Smooth muscle cell (in vitro differentiated cells): ENCODE results near the gene CASP8. TPM values are rescaled to one million over a fixed set of nuclear protein-coding genes. Genes with fewer than 3 reads are reported as not detected.

Experiments used
- DNase-seq: peaks from one replicate; lab custom pipeline; 2025; ENCODE audit not compliant: unreplicated experiment; lab: John Stamatoyannopoulos, UW
- H2AFZ ChIP-seq: fragments of 200-600 bp; sonication (generic); 2 replicates; pipeline ENCODE4 v1.6.0; 2016; ENCODE audit warnings: antibody characterized with exemption, low read depth, mild to moderate bottlenecking
- H3F3A ChIP-seq: fragments of 200-600 bp; sonication (generic); 2 replicates; pipeline ENCODE4 v1.6.0; 2017; ENCODE audit warnings: antibody characterized with exemption, low read depth
- H3K27ac ChIP-seq: fragments of 200-600 bp; sonication (generic); 2 replicates; pipeline ENCODE4 v1.5.1; 2016; ENCODE audit warnings: low read depth, mild to moderate bottlenecking
- H3K27me3 ChIP-seq: fragments of 200-600 bp; sonication (generic); 2 replicates; pipeline ENCODE4 v1.6.1; 2016; ENCODE audit warnings: low read depth, mild to moderate bottlenecking
- H3K36me3 ChIP-seq: fragments of 200-600 bp; sonication (generic); 2 replicates; pipeline ENCODE4 v1.5.1; 2016; ENCODE audit warnings: low read depth
- H3K4me1 ChIP-seq: fragments of 200-600 bp; sonication (generic); 2 replicates; pipeline ENCODE4 v1.5.1; 2016; ENCODE audit warnings: low read depth
- H3K4me2 ChIP-seq: fragments of 200-600 bp; sonication (generic); 2 replicates; pipeline ENCODE4 v1.6.0; 2016; ENCODE audit warnings: mild to moderate bottlenecking
- H3K4me3 ChIP-seq: fragments of 200-600 bp; sonication (generic); 2 replicates; pipeline ENCODE4 v1.5.1; 2016; ENCODE audit warnings: mild to moderate bottlenecking
- H3K79me2 ChIP-seq: fragments of 200-600 bp; sonication (generic); 2 replicates; pipeline ENCODE4 v1.6.0; 2016; ENCODE audit warnings: low read depth, mild to moderate bottlenecking
- H3K9ac ChIP-seq: fragments of 200-600 bp; sonication (generic); 2 replicates; pipeline ENCODE4 v1.6.0; 2016; ENCODE audit warnings: low read depth
- H3K9me3 ChIP-seq: fragments of 200-600 bp; sonication (generic); replicated peaks from 2 replicates; pipeline ENCODE4 v1.5.1; 2016; ENCODE audit warnings: low read depth
- H4K20me1 ChIP-seq: fragments of 200-600 bp; sonication (generic); 2 replicates; pipeline ENCODE4 v1.6.0; 2016; ENCODE audit warnings: low read depth
- CTCF ChIP-seq: fragments of 200-600 bp; sonication (generic); IDR thresholded peaks from 2 replicates; pipeline ENCODE4 v1.5.1; 2017; ENCODE audit warnings: borderline replicate concordance, mild to moderate bottlenecking, antibody characterized with exemption; ENCODE audit not compliant: insufficient read depth, poor library complexity, severe bottlenecking
- WGBS: methylation state at CpG from one replicate; pipeline ENCODE4 v1.1.7; 2016; ENCODE audit warnings: low lambda C conversion rate; 5-methylcytosine and 5-hydroxymethylcytosine counted together
- polyA plus RNA-seq: library from polyadenylated mRNA; unstranded; fragments of >200 nt; fragmentation: Nextera tagmentation; extraction: Ambion mirVana; gene quantifications from 2 replicates; pipeline ENCODE4 v1.2.1, GENCODE V29; 2016
- total RNA-seq: library from RNA; depleted of rRNA; stranded (reverse); fragments of >200 nt; gene quantifications from 2 replicates; pipeline ENCODE4 v1.2.3, GENCODE V29; 2014

CASP8 gene
- total and polyA plus RNA-seq, 2 experiments from 2014 or later = 5.7 to 12.9 TPM

- 95% methylated on average over 9 of the region's 9 CpGs for WGBS
- no peaks in the 10 kb centered on the region for H3K9me3 ChIP-seq
- H3K4me2 ChIP-seq = no peak overlapping the region
- no peak overlapping the region for H3K9ac ChIP-seq
- no peaks in the 10 kb centered on the region for H3K4me1 ChIP-seq
- no peaks in the 10 kb centered on the region for H4K20me1 ChIP-seq
- H3K4me3 ChIP-seq = no peak overlapping the region
- no peaks in the 10 kb centered on the region for H3K79me2 ChIP-seq
- DNase-seq = no peak
- TF ChIP-seq CTCF = no peak
- no peaks in the 10 kb centered on the region for H3K27me3 ChIP-seq
- H3F3A ChIP-seq = no peaks in the 10 kb centered on the region
- no peak overlapping the region for H2AFZ ChIP-seq
- no peak overlapping the region for H3K27ac ChIP-seq
- no peaks in the 10 kb centered on the region for H3K36me3 ChIP-seq
Observed at GRCh38 chr2:201270293-201271001, 10.1 kb downstream of the CASP8 start.

- Histone ChIP-seq H3K27me3 (no peaks in the 10 kb centered on the region), H2AFZ (no peak overlapping the region), H4K20me1 (no peaks in the 10 kb centered on the region), H3K36me3 (no peaks in the 10 kb centered on the region), H3F3A (no peaks in the 10 kb centered on the region), H3K27ac (no peak overlapping the region), H3K4me1 (no peaks in the 10 kb centered on the region), H3K4me2 (no peak overlapping the region), H3K79me2 (no peaks in the 10 kb centered on the region), H3K9me3 (no peaks in the 10 kb centered on the region), H3K4me3 (no peak overlapping the region), H3K9ac (no peak overlapping the region)
- no peak for DNase-seq
- 94% methylated on average over 2 of the region's 2 CpGs for WGBS
- TF ChIP-seq CTCF = no peak
Observed at GRCh38 chr2:201271917-201272316, 11.6 kb downstream of the CASP8 start.

GRCh38 chr2:201273330-201273983, 13.1 kb downstream of the CASP8 start:
- Histone ChIP-seq H3K4me2 (no peak overlapping the region), H3K79me2 (no peaks in the 10 kb centered on the region), H3K9ac (no peak overlapping the region), H3K4me1 (no peaks in the 10 kb centered on the region), H3K27ac (no peak overlapping the region), H3K36me3 (no peaks in the 10 kb centered on the region), H3K27me3 (no peaks in the 10 kb centered on the region), H4K20me1 (no peaks in the 10 kb centered on the region), H3K4me3 (no peak overlapping the region), H2AFZ (no peak overlapping the region), H3F3A (no peaks in the 10 kb centered on the region), H3K9me3 (no peaks in the 10 kb centered on the region)
- WGBS = 93% methylated on average over 9 of the region's 9 CpGs
- no peak for TF ChIP-seq CTCF
- DNase-seq = no peak
